ENCODE data around the gene TPD52L1. TPM values are rescaled to one million over a fixed set of nuclear protein-coding genes. Genes with fewer than 3 reads are reported as not detected.

Gene TPD52L1
- total and polyA plus RNA-seq, 2 donors (not counting 1 experiment from before 2014, with no cell fraction given) = not detected

- TF ChIP-seq CTCF (IDR thresholded peaks at IDR 0.05) = no peak
- TF ChIP-seq EZH2 (IDR thresholded peaks at IDR 0.05; ENCODE audit: borderline replicate concordance, insufficient read depth, low read depth, low read length, poor library complexity, severe bottlenecking) = no peak
- Histone ChIP-seq H3K4me3 (ENCODE audit: control extremely low read depth in 1 of 5, extremely low read depth in 1 of 5, insufficient read depth in 1 of 5, low read depth in 2 of 5, low read length in 4 of 5) (no peak overlapping the region), H3K4me2 (replicated peaks; ENCODE audit: low read depth, low read length, poor library complexity, severe bottlenecking) (no peak overlapping the region), H3K27me3 (replicated peaks in 1 of 4; ENCODE audit: control extremely low read depth in 1 of 4, control insufficient read depth in 3 of 4, insufficient read depth in 4 of 4, low read length in 3 of 4) (no peaks in the 10 kb centered on the region), H3K4me1 (ENCODE audit: control insufficient read depth in 2 of 2, insufficient read depth in 2 of 2, low read length in 2 of 2) (no peaks in the 10 kb centered on the region), H4K20me1 (ENCODE audit: control insufficient read depth, insufficient read depth, low read length, poor library complexity, severe bottlenecking) (no peaks in the 10 kb centered on the region), H3K36me3 (replicated peaks in 1 of 2; ENCODE audit: control extremely low read depth in 1 of 2, control insufficient read depth in 1 of 2, extremely low read depth in 1 of 2, insufficient read depth in 2 of 2, low read length in 1 of 2) (no peaks in the 10 kb centered on the region), H3K9me3 (ENCODE audit: control extremely low read depth in 1 of 3, control insufficient read depth in 2 of 3, insufficient read depth in 1 of 3, low read length in 2 of 3) (peaks cover 0 to 14% (median 14%) of the 10 kb centered on the region in 3 donors), H3K79me2 (ENCODE audit: control insufficient read depth, insufficient read depth, low read length) (no peaks in the 10 kb centered on the region), H3K9ac (ENCODE audit: low read length) (no peak overlapping the region), H2AFZ (ENCODE audit: insufficient read depth, low read depth, low read length, poor library complexity, severe bottlenecking) (no peak overlapping the region), H3K27ac (ENCODE audit: low read length in 2 of 2) (no peak overlapping the region)
- WGBS (ENCODE audit: insufficient coverage) = no CpG with 5 or more reads among the region's 1 CpG
- no peaks in the 10 kb centered on the region for H3K4me1 Mint-ChIP-seq
- no peak overlapping the region for H3K27ac Mint-ChIP-seq
- intact Hi-C loops (cut with micrococcal nuclease) = no loop called here
- H3K9me3 Mint-ChIP-seq (ENCODE audit: insufficient read depth) = peaks cover 8% of the 10 kb centered on the region
- ATAC-seq (ENCODE audit: low read depth) (no peak), DNase-seq (no peak)
- CTCF ChIA-PET = interaction anchor here (0.6 kb wide), 1 partner anchor 16 kb away, joined by 5 read pairs; no protein-coding TSS in a partner anchor
- POLR2A ChIA-PET = no interaction called here
- peaks cover 3% of the 10 kb centered on the region for H3K27me3 Mint-ChIP-seq
- no peak overlapping the region for H3K4me3 Mint-ChIP-seq
Measured at GRCh38 chr6:125116170-125116569, 37.4 kb upstream of the TPD52L1 start.

DNA sequence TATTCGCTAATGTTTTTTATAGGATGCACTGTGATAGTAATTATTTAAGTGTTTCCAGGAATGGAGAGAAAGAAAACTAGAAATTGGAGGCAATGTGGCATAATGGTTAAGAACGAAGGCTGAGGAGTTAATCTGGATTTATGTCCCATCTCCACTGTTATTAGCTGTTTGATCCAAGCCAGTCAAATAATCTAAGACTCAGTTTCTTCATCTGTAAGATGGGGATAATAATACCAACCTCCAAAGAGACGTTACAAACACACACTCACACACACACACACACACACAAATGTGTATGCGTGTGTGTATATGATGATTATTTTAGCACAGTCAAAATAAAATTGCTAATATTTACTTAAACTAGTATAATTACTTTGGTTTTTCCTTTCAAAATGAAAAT lies 36.9 kb upstream of the TPD52L1 start:
- CTCF ChIA-PET = interaction anchor here (0.6 kb wide), 1 partner anchor 15 kb away, joined by 5 read pairs; no protein-coding TSS in a partner anchor
- H3K27ac Mint-ChIP-seq = no peak overlapping the region
- POLR2A ChIA-PET = no interaction called here
- no peaks in the 10 kb centered on the region for H3K36me3 ChIP-seq (replicated peaks in 1 of 2; ENCODE audit: control extremely low read depth in 1 of 2, control insufficient read depth in 1 of 2, extremely low read depth in 1 of 2, insufficient read depth in 2 of 2, low read length in 1 of 2)
- intact Hi-C loops (cut with micrococcal nuclease) = no loop called here
- no peaks in the 10 kb centered on the region for H3K79me2 ChIP-seq (ENCODE audit: control insufficient read depth, insufficient read depth, low read length)
- no peaks in the 10 kb centered on the region for H3K4me1 Mint-ChIP-seq
- H3K9ac ChIP-seq (ENCODE audit: low read length) = no peak overlapping the region
- H3K27ac ChIP-seq (ENCODE audit: low read length in 2 of 2) = no peak overlapping the region
- H3K27me3 Mint-ChIP-seq = peaks cover 3% of the 10 kb centered on the region
- no peak overlapping the region for H3K4me3 Mint-ChIP-seq
- peaks cover 5% of the 10 kb centered on the region for H3K9me3 Mint-ChIP-seq (ENCODE audit: insufficient read depth)
- H3K9me3 ChIP-seq (ENCODE audit: control extremely low read depth in 1 of 3, control insufficient read depth in 2 of 3, insufficient read depth in 1 of 3, low read length in 2 of 3) = peaks cover 0 to 14% (median 9%) of the 10 kb centered on the region in 3 donors
- no peaks in the 10 kb centered on the region for H4K20me1 ChIP-seq (ENCODE audit: control insufficient read depth, insufficient read depth, low read length, poor library complexity, severe bottlenecking)
- ATAC-seq (ENCODE audit: low read depth) = no peak
- no peak overlapping the region for H3K4me2 ChIP-seq (replicated peaks; ENCODE audit: low read depth, low read length, poor library complexity, severe bottlenecking)
- no peak for DNase-seq
- no peak overlapping the region for H3K4me3 ChIP-seq (ENCODE audit: control extremely low read depth in 1 of 5, extremely low read depth in 1 of 5, insufficient read depth in 1 of 5, low read depth in 2 of 5, low read length in 4 of 5)
- H3K4me1 ChIP-seq (ENCODE audit: control insufficient read depth in 2 of 2, insufficient read depth in 2 of 2, low read length in 2 of 2) = no peaks in the 10 kb centered on the region
- WGBS (ENCODE audit: insufficient coverage) = no CpG with 5 or more reads among the region's 4 CpGs
- TF ChIP-seq EZH2 (IDR thresholded peaks at IDR 0.05; ENCODE audit: borderline replicate concordance, insufficient read depth, low read depth, low read length, poor library complexity, severe bottlenecking) (no peak), CTCF (IDR thresholded peaks at IDR 0.05) (no peak)
- H3K27me3 ChIP-seq (replicated peaks in 1 of 4; ENCODE audit: control extremely low read depth in 1 of 4, control insufficient read depth in 3 of 4, insufficient read depth in 4 of 4, low read length in 3 of 4) = no peaks in the 10 kb centered on the region
- H2AFZ ChIP-seq (ENCODE audit: insufficient read depth, low read depth, low read length, poor library complexity, severe bottlenecking) = no peak overlapping the region
